Prostate gland (tissue), 2 donors: Measurements from ENCODE around the gene SGK1. TPM values are rescaled to one million over a fixed set of nuclear protein-coding genes. Genes with fewer than 3 reads are reported as not detected.

Experiments used
- DNase-seq: peaks from one replicate; pipeline ENCODE4 v3.0.0-alpha.2; 2019; ENCODE audit warnings: low spot score
- H3K27ac ChIP-seq, 2 donors: fragments of 200-600 bp; sonication (generic); 2 replicates each; pipeline ENCODE4 v1.5.1; 2017 to 2019
- H3K27me3 ChIP-seq: fragments of 200-600 bp; sonication (generic); replicated peaks from 2 replicates; pipeline ENCODE4 v1.5.1; 2019; ENCODE audit not compliant: insufficient read depth
- H3K36me3 ChIP-seq, 2 donors: fragments of 200-600 bp; sonication (generic); 1 replicate in 1 of 2; 2 replicates in 1 of 2; pipeline versions ENCODE4 v1.5.1 to v1.8.1; 2017 to 2019
- H3K4me1 ChIP-seq: fragments of 200-600 bp; sonication (generic); replicated peaks from 2 replicates; pipeline ENCODE4 v1.5.1; 2019
- H3K4me3 ChIP-seq, 2 donors: fragments of 200-600 bp; sonication (generic); 2 replicates each; pipeline ENCODE4 v1.5.1; 2017 to 2019
- H3K9me3 ChIP-seq: fragments of 200-600 bp; sonication (generic); 2 replicates; pipeline ENCODE4 v1.5.1; 2017
- CTCF ChIP-seq, 4 experiments: fragments of 200-600 bp in 2 of 4; fragments of 450-650 bp in 2 of 4; sonication (generic) in 2 of 4; IDR thresholded peaks; 1 replicate in 3 of 4; 2 replicates in 1 of 4; pipeline ENCODE4 v1.5.1; 2016 to 2019; ENCODE audit warnings: antibody characterized with exemption in 4 of 4, mild to moderate bottlenecking in 2 of 4, moderate library complexity in 2 of 4
- POLR2A ChIP-seq: fragments of 450-650 bp; IDR thresholded peaks from one replicate; pipeline ENCODE4 v1.6.1; 2016; ENCODE audit warnings: antibody characterized with exemption, mild to moderate bottlenecking
- POLR2AphosphoS5 ChIP-seq: sonication (generic); formaldehyde crosslinking; IDR thresholded peaks from one replicate; pipeline ENCODE4 v1.6.1; 2017; ENCODE audit warnings: antibody characterized with exemption
- WGBS: methylation state at CpG from one replicate; pipeline ENCODE4 v1.1.5; 2018; 5-methylcytosine and 5-hydroxymethylcytosine counted together
- intact Hi-C: fragments of 100-400 bp; cut with DNase I; formaldehyde crosslinking; loops from one replicate; pipeline ENCODE4 v1.14.2; 2022
- total RNA-seq, 2 donors: library from RNA; depleted of rRNA; stranded (reverse); fragments of >200 nt; gene quantifications; one replicate each; pipeline ENCODE4 v1.1.0, GENCODE V29; 2016

Gene SGK1
- total RNA-seq, 2 donors from 2014 or later: 243 to 260 TPM

- H3K9me3 ChIP-seq: no peaks in the 10 kb centered on the region
- H3K27me3 ChIP-seq: no peaks in the 10 kb centered on the region
- intact Hi-C loops: no loop called here
- no peaks in the 10 kb centered on the region for H3K4me1 ChIP-seq
- H3K36me3 ChIP-seq: no peaks in the 10 kb centered on the region
- TF ChIP-seq POLR2AphosphoS5: no peak
- TF ChIP-seq CTCF (IDR thresholded peaks at IDR 0.05): no peak
- no peak for TF ChIP-seq POLR2A
- WGBS: 74% methylated on average over 7 of the region's 7 CpGs
- H3K4me3 ChIP-seq: no peak overlapping the region
- no peak for DNase-seq
- no peak overlapping the region for H3K27ac ChIP-seq
Measured at GRCh38 chr6:134312038-134312660, 5.8 kb downstream of the SGK1 start.

GRCh38 chr6:134310817-134311216, 7.1 kb downstream of the SGK1 start:
- intact Hi-C loops: no loop called here
- no peak overlapping the region for H3K27ac ChIP-seq

GRCh38 chr6:134309983-134310605, 7.8 kb downstream of the SGK1 start:
- Histone ChIP-seq H3K36me3 (no peaks in the 10 kb centered on the region), H3K27me3 (no peaks in the 10 kb centered on the region), H3K4me1 (no peaks in the 10 kb centered on the region), H3K9me3 (no peaks in the 10 kb centered on the region), H3K27ac (no peak overlapping the region), H3K4me3 (no peak overlapping the region)
- intact Hi-C loops: no loop called here
- 86% methylated on average over 5 of the region's 5 CpGs for WGBS
- DNase-seq: no peak
- TF ChIP-seq POLR2A (no peak), CTCF (IDR thresholded peaks at IDR 0.05) (no peak), POLR2AphosphoS5 (no peak)

More at GRCh38 chr6:134310817-134311216, 7.1 kb downstream of the SGK1 start:
- TF ChIP-seq POLR2AphosphoS5: no peak
- no peak for TF ChIP-seq CTCF (IDR thresholded peaks at IDR 0.05)
- TF ChIP-seq POLR2A: no peak
- Histone ChIP-seq H3K27me3 (no peaks in the 10 kb centered on the region), H3K9me3 (no peaks in the 10 kb centered on the region), H3K4me1 (no peaks in the 10 kb centered on the region), H3K36me3 (no peaks in the 10 kb centered on the region), H3K4me3 (no peak overlapping the region)
- no peak for DNase-seq
- 74% methylated on average over 2 of the region's 2 CpGs for WGBS

- intact Hi-C loops: no loop called here
- no peak for DNase-seq
- Histone ChIP-seq H3K9me3 (no peaks in the 10 kb centered on the region), H3K4me3 (no peak overlapping the region), H3K4me1 (no peaks in the 10 kb centered on the region), H3K27ac (no peak overlapping the region), H3K36me3 (no peaks in the 10 kb centered on the region), H3K27me3 (no peaks in the 10 kb centered on the region)
- 82% methylated on average over 3 of the region's 3 CpGs for WGBS
- TF ChIP-seq POLR2A (no peak), CTCF (IDR thresholded peaks at IDR 0.05) (no peak), POLR2AphosphoS5 (no peak)
Measured at GRCh38 chr6:134309227-134309626, 8.7 kb downstream of the SGK1 start.

GRCh38 chr6:134308800-134309199, 9.1 kb downstream of the SGK1 start:
- intact Hi-C loops: no loop called here
- no peak for TF ChIP-seq POLR2AphosphoS5
- TF ChIP-seq POLR2A: no peak
- TF ChIP-seq CTCF (IDR thresholded peaks at IDR 0.05): no peak
- Histone ChIP-seq H3K4me1 (no peaks in the 10 kb centered on the region), H3K4me3 (no peak overlapping the region), H3K36me3 (no peaks in the 10 kb centered on the region), H3K27ac (no peak overlapping the region), H3K9me3 (no peaks in the 10 kb centered on the region), H3K27me3 (no peaks in the 10 kb centered on the region)
- 88% methylated on average over 9 of the region's 9 CpGs for WGBS
- no peak for DNase-seq
